ENCODE results near the gene PLEKHG7.

PLEKHG7 gene

DNA sequence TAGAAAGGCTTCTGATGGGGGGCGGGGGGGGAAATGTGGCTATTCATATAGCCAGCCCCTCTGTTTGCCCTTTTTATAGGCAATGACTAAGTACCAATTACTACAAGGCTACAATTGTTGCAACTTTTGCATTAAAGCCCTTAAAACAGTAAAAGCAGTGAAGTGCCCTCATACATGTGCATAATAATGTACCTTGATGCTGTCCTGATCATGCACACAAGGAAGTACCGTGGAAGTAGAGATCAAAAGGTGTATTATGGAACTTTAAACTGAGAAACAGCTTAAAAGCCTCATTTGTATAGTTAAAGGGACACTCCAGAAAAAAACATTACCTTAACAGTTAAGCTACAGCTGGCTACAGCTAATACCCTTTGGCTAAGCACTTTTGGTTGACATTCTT, 111.8 kb downstream of the PLEKHG7 start:
- DNase-seq: no peak

DNA sequence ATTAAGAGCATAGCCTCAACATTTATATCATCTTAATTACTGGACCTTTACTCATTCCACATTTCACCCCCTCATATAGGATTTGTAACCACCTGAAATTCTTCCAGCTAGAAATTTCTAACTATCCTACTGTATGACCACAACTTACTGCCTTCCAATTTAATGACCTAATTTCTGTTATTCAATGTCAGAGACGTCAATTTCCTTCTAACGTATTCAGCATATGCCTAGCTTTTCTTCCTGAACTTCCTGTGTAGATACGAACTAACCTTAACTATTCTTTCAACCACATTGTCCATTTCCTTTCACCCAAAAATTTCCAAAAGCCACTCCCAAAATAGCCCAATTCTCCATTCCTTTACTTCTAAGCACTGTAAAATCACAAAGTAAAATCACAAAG, 118.4 kb downstream of the PLEKHG7 start:
- no peak for DNase-seq

All from RPMI8226 (cell line).